SK-N-SH treated with all-trans-retinoic acid at 6 μM for 48 hours (cell line): ENCODE results near the gene SMCHD1.

Experiments used
- ATAC-seq: fragments of 200-7000 bp; cut with Tn5 transposase; 3 replicates; pipeline ENCODE4 v1.9.1; 2020; ENCODE audit warnings: mild to moderate bottlenecking, moderate library complexity
- ARNTL ChIP-seq: fragments of 450-650 bp; formaldehyde crosslinking; IDR thresholded peaks from 2 replicates; pipeline ENCODE4 v1.5.0; 2020; ENCODE audit warnings: low read depth, mild to moderate bottlenecking, moderate library complexity, borderline replicate concordance
- BACH2 ChIP-seq: fragments of 250-450 bp; sonication (Bioruptor Pico); IDR thresholded peaks from 2 replicates; pipeline ENCODE4 v1.9.0; 2021; ENCODE audit warnings: mild to moderate bottlenecking, borderline replicate concordance
- CREB5 ChIP-seq: fragments of 250-450 bp; sonication (Bioruptor Pico); IDR thresholded peaks from 2 replicates; pipeline ENCODE4 v1.5.1; 2020; ENCODE audit warnings: low read depth, mild to moderate bottlenecking, moderate library complexity
- CSDC2 ChIP-seq: fragments of 250-450 bp; sonication (Bioruptor Pico); IDR thresholded peaks from 2 replicates; pipeline ENCODE4 v1.5.0; 2020; ENCODE audit warnings: mild to moderate bottlenecking, moderate library complexity
- ESRRG ChIP-seq: fragments of 250-450 bp; sonication (Bioruptor Pico); IDR thresholded peaks from 2 replicates; pipeline ENCODE4 v1.6.1; 2021; ENCODE audit warnings: mild to moderate bottlenecking
- ISL1 ChIP-seq: fragments of 250-450 bp; sonication (Bioruptor Pico); IDR thresholded peaks from 2 replicates; pipeline ENCODE4 v2.1.2; 2022; ENCODE audit warnings: mild to moderate bottlenecking, moderate library complexity
- OSR1 ChIP-seq: fragments of 250-450 bp; sonication (Bioruptor Pico); IDR thresholded peaks from 2 replicates; pipeline ENCODE4 v1.8.0; 2022; ENCODE audit warnings: moderate library complexity, mild to moderate bottlenecking, inconsistent platforms
- PATZ1 ChIP-seq: fragments of 250-450 bp; sonication (Bioruptor Pico); IDR thresholded peaks from 2 replicates; pipeline ENCODE4 v1.8.0; 2020; ENCODE audit warnings: mild to moderate bottlenecking, moderate library complexity, borderline replicate concordance
- PPARA ChIP-seq: fragments of 250-450 bp; sonication (Bioruptor Pico); IDR thresholded peaks from 2 replicates; pipeline ENCODE4 v1.5.0; 2020; ENCODE audit warnings: mild to moderate bottlenecking, borderline replicate concordance
- RARB ChIP-seq: fragments of 250-450 bp; sonication (Bioruptor Pico); IDR thresholded peaks from 2 replicates; pipeline ENCODE4 v1.8.0; 2021; ENCODE audit warnings: mild to moderate bottlenecking, moderate library complexity
- SNAI2 ChIP-seq: fragments of 250-450 bp; sonication (Bioruptor Pico); IDR thresholded peaks from 2 replicates; pipeline ENCODE4 v1.5.0; 2020; ENCODE audit warnings: mild to moderate bottlenecking, moderate library complexity
- TCF4 ChIP-seq: fragments of 250-450 bp; sonication (Bioruptor Pico); IDR thresholded peaks from 2 replicates; pipeline ENCODE4 v1.8.0; 2021; ENCODE audit warnings: mild to moderate bottlenecking, moderate library complexity, borderline replicate concordance
- ZC3H10 ChIP-seq: fragments of 250-450 bp; sonication (Bioruptor Pico); IDR thresholded peaks from 2 replicates; pipeline ENCODE4 v1.5.1; 2021; ENCODE audit warnings: mild to moderate bottlenecking, moderate library complexity
- ZFP3 ChIP-seq: fragments of 250-450 bp; sonication (Bioruptor Pico); IDR thresholded peaks from 2 replicates; pipeline ENCODE4 v1.5.0; 2020; ENCODE audit warnings: mild to moderate bottlenecking, moderate library complexity
- ZNF565 ChIP-seq: fragments of 450-650 bp; formaldehyde crosslinking; conservative IDR thresholded peaks from 2 replicates; pipeline ENCODE4 v1.5.0; 2020; ENCODE audit warnings: low read depth, mild to moderate bottlenecking, moderate library complexity
- ZNF70 ChIP-seq: fragments of 450-650 bp; formaldehyde crosslinking; IDR thresholded peaks from 2 replicates; pipeline ENCODE4 v1.5.0; 2020; ENCODE audit warnings: mild to moderate bottlenecking, moderate library complexity
- ZNF8 ChIP-seq: fragments of 450-650 bp; formaldehyde crosslinking; IDR thresholded peaks from 2 replicates; pipeline ENCODE4 v1.5.0; 2020; ENCODE audit warnings: mild to moderate bottlenecking, moderate library complexity
- TF ChIP-seq, protein P1 (sequence below): fragments of 250-450 bp; sonication (Bioruptor Pico); IDR thresholded peaks from 2 replicates; pipeline ENCODE4 v1.8.0; 2021; ENCODE audit warnings: low read depth, mild to moderate bottlenecking, moderate library complexity, borderline replicate concordance
- TF ChIP-seq, protein P2 (sequence below): fragments of 250-450 bp; sonication (Bioruptor Pico); IDR thresholded peaks from 2 replicates; pipeline ENCODE4 v1.5.1; 2021; ENCODE audit warnings: mild to moderate bottlenecking, moderate library complexity

Gene SMCHD1

GRCh38 chr18:2636126-2636631 lies 19.3 kb upstream of the SMCHD1 start:
- TF ChIP-seq, protein P1, sequence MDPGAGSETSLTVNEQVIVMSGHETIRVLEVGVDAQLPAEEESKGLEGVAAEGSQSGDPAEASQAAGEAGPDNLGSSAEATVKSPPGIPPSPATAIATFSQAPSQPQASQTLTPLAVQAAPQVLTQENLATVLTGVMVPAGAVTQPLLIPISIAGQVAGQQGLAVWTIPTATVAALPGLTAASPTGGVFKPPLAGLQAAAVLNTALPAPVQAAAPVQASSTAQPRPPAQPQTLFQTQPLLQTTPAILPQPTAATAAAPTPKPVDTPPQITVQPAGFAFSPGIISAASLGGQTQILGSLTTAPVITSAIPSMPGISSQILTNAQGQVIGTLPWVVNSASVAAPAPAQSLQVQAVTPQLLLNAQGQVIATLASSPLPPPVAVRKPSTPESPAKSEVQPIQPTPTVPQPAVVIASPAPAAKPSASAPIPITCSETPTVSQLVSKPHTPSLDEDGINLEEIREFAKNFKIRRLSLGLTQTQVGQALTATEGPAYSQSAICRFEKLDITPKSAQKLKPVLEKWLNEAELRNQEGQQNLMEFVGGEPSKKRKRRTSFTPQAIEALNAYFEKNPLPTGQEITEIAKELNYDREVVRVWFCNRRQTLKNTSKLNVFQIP (CRISPR knock-in tag) = no peak
- no peak for TF ChIP-seq ISL1 (CRISPR knock-in tag)
- no peak for TF ChIP-seq ZNF70 (CRISPR knock-in tag)
- TF ChIP-seq CSDC2 (CRISPR knock-in tag) = no peak
- no peak for TF ChIP-seq ZC3H10 (CRISPR knock-in tag)
- TF ChIP-seq ZNF8 (CRISPR knock-in tag) = no peak
- TF ChIP-seq CREB5 (CRISPR knock-in tag) = no peak
- TF ChIP-seq ARNTL = no peak
- TF ChIP-seq ZNF565 (CRISPR knock-in tag) = no peak
- no peak for TF ChIP-seq ZFP3 (CRISPR knock-in tag)
- TF ChIP-seq TCF4 (CRISPR knock-in tag) = no peak
- TF ChIP-seq PATZ1 (CRISPR knock-in tag) = no peak
- no peak for ATAC-seq

DNA sequence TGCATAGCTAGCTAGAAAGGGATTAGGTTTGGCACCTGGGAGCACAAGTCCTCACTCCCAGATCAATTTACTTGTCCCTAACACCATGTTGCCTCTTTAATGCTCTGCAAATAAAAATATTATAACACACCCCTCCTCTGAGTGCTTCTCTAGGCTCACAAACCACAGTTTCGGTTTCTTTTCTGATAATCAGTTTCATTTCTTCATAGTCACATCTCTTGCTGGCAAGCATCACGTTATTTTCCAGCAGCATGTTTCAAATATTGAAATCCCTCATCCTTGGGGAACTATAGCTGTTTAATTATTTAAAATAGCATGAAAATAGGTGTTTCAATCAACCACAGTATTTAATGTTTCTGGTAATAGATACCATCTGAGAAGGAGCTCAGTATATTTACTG lies 13.9 kb upstream of the SMCHD1 start:
- ATAC-seq = no peak
- TF ChIP-seq ARNTL = no peak
- TF ChIP-seq ISL1 (CRISPR knock-in tag) = no peak
- TF ChIP-seq RARB (CRISPR knock-in tag) = no peak
- TF ChIP-seq ESRRG = no peak
- TF ChIP-seq CREB5 (CRISPR knock-in tag) = no peak

DNA sequence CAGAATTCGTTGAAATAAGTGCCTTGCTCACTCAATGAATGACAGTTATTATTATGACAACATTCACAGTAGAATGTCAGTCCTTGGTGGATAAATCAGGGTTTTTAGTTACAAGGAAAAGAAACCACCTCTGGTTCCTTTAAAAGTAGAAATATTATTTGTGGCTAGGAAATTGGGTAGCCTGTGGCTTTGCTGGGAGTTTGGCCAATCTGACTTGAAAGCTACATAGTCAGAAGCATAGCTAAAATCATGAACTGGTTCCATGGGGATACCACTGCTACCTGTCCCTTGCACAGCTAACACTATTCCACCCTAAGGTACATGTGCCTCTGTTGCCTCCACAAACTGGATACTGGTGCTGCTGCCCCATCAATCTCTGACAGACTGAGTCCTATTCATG lies 12.8 kb upstream of the SMCHD1 start:
- ATAC-seq = no peak
- TF ChIP-seq RARB (CRISPR knock-in tag) (no peak), ZNF8 (CRISPR knock-in tag) (no peak), CREB5 (CRISPR knock-in tag) (no peak), CSDC2 (CRISPR knock-in tag) (no peak), ARNTL (no peak), PPARA (CRISPR knock-in tag) (no peak), BACH2 (no peak), ZNF70 (CRISPR knock-in tag) (no peak), ESRRG (no peak), OSR1 (CRISPR knock-in tag) (no peak), PATZ1 (CRISPR knock-in tag) (no peak), ZC3H10 (CRISPR knock-in tag) (no peak), SNAI2 (CRISPR knock-in tag) (no peak)
- TF ChIP-seq, protein P1 (CRISPR knock-in tag) = no peak
- TF ChIP-seq, protein P2, sequence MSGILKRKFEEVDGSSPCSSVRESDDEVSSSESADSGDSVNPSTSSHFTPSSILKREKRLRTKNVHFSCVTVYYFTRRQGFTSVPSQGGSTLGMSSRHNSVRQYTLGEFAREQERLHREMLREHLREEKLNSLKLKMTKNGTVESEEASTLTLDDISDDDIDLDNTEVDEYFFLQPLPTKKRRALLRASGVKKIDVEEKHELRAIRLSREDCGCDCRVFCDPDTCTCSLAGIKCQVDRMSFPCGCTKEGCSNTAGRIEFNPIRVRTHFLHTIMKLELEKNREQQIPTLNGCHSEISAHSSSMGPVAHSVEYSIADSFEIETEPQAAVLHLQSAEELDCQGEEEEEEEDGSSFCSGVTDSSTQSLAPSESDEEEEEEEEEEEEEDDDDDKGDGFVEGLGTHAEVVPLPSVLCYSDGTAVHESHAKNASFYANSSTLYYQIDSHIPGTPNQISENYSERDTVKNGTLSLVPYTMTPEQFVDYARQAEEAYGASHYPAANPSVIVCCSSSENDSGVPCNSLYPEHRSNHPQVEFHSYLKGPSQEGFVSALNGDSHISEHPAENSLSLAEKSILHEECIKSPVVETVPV = no peak
